ENCODE results near the gene ARID2. TPM values are rescaled to one million over a fixed set of nuclear protein-coding genes. Genes with fewer than 3 reads are reported as not detected.
A peak's percentile ranks its signal among the peaks of the same experiment; 100 is the strongest.

Gene ARID2
- polyA plus RNA-seq, 2 of the 4 experiments (the other 2 are of a cell fraction), result 8.7 to 37.7 TPM

DNA sequence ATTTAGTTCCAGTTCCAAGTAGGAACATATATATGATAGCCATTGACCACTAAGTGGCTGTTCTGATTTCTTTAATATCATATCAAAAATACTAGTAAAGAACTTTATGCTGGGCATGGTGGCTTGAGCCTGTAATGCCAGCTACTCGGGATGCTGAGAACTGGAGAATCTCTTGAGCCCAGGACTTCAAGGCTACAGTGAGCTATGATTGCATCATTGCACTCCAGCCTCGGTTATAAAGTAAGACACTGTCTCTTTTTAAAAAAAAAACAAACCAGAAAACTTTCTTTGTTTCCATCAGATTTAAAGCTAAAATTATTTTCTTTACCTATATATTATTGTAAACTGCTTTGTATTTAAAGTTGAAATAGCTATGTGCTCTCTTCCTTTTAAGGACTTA, 133.8 kb downstream of the ARID2 start:
- TF ChIP-seq RARB (CRISPR knock-in tag; IDR thresholded peaks at IDR 0.05) (no peak), TFCP2L1 (CRISPR knock-in tag; IDR thresholded peaks at IDR 0.05) (no peak), CBX2 (IDR thresholded peaks at IDR 0.05; ENCODE audit: borderline replicate concordance, low read depth) (no peak), CBX8 (IDR thresholded peaks at IDR 0.05) (no peak), MYC (IDR thresholded peaks at IDR 0.05; ENCODE audit: borderline replicate concordance, low read length) (no peak)
- TF ChIP-seq, protein P1, sequence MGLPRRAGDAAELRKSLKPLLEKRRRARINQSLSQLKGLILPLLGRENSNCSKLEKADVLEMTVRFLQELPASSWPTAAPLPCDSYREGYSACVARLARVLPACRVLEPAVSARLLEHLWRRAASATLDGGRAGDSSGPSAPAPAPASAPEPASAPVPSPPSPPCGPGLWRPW (IDR thresholded peaks at IDR 0.05), result no peak
- 84% methylated on average over 2 of the region's 2 CpGs for WGBS (ENCODE audit: missing lambda C conversion rate)

GRCh38 chr12:45866299-45866698, 136.8 kb downstream of the ARID2 start:
- no peaks in the 10 kb centered on the region for H3K9me3 ChIP-seq
- TF ChIP-seq RFX5 (IDR thresholded peaks at IDR 0.05) (no peak), RAD21 (conservative IDR thresholded peaks at IDR 0.05 in 1 of 2, IDR thresholded peaks at IDR 0.05 in 1 of 2) (no peak), HOXB13 (CRISPR knock-in tag; IDR thresholded peaks at IDR 0.05; ENCODE audit: low read depth) (no peak), MAFK (IDR thresholded peaks at IDR 0.05; ENCODE audit: partially characterized antibody) (peak; percentile 97)
- WGBS (ENCODE audit: missing lambda C conversion rate), result 62% methylated on average over 1 of the region's 1 CpG
- ChIA-PET POLR2A (no interaction called here), CTCF (interaction anchor here (1.2 kb wide), 1 partner anchor 50 kb away, joined by 3 read pairs; no protein-coding TSS in a partner anchor)
- DNase-seq (ENCODE audit: low read depth in 1 of 2, low spot score in 1 of 2), result no peak
- H3K4me2 ChIP-seq, result no peak overlapping the region
- H3K4me3 ChIP-seq, result no peak overlapping the region
- ATAC-seq, result no peak
- no peaks in the 10 kb centered on the region for H3K4me1 ChIP-seq
- FAIRE-seq, result no peak
- no peak overlapping the region for H3K27ac ChIP-seq

More for the DNA sequence above, 133.8 kb downstream of the ARID2 start:
- Histone ChIP-seq H3K4me1 (no peaks in the 10 kb centered on the region), H3K4me2 (no peak overlapping the region), H3K27ac (no peak overlapping the region), H3K9me3 (no peaks in the 10 kb centered on the region), H3K4me3 (no peak overlapping the region)
- no peak for DNase-seq (ENCODE audit: low read depth in 1 of 2, low spot score in 1 of 2)
- FAIRE-seq, result no peak
- CTCF ChIA-PET, result no interaction called here
- POLR2A ChIA-PET, result no interaction called here
- ATAC-seq, result no peak

DNA sequence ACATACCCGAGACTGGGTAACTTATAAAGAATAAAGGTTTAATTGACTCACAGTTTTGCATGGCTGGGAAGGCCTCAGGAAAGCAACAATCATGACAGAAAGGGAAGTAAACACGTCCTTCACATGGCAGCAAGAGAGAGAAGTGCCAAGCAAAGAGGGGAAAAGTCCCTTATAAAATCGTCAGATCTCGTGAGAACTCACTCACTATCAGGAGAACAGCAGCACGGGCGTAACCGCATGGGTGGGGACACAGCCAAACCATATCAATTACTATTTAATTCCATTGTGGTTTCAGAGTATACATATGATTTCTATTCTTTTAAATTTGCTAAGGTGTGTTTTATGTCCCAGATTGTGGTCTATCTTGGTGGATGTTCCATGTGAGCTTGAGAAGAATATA, 142.9 kb downstream of the ARID2 start:
- no peak for TF ChIP-seq RAD21 (conservative IDR thresholded peaks at IDR 0.05 in 1 of 2, IDR thresholded peaks at IDR 0.05 in 1 of 2)
- TF ChIP-seq RNF2 (IDR thresholded peaks at IDR 0.05; ENCODE audit: borderline replicate concordance, low read depth), result no peak
- TF ChIP-seq ESRRA (IDR thresholded peaks at IDR 0.05; ENCODE audit: borderline replicate concordance, low read length), result no peak
- TF ChIP-seq RARB (CRISPR knock-in tag; IDR thresholded peaks at IDR 0.05), result no peak
- TF ChIP-seq ZFP36 (IDR thresholded peaks at IDR 0.05; ENCODE audit: borderline replicate concordance, partially characterized antibody), result no peak
- DNase-seq (ENCODE audit: low read depth in 1 of 2, low spot score in 1 of 2) (no peak), ATAC-seq (no peak), FAIRE-seq (no peak)
- WGBS (ENCODE audit: missing lambda C conversion rate), result 94% methylated on average over 7 of the region's 7 CpGs
- H3K4me2 ChIP-seq, result no peak overlapping the region
- 0 out of 3 replicates have a peak, but pooled peaks cover 4% of the 10 kb centered on the region for H3K9me3 ChIP-seq
- H3K4me3 ChIP-seq, result no peak overlapping the region
- H3K27ac ChIP-seq, result no peak overlapping the region
- CTCF ChIA-PET, result no interaction called here
- POLR2A ChIA-PET, result no interaction called here
- no peaks in the 10 kb centered on the region for H3K4me1 ChIP-seq

GRCh38 chr12:45877069-45877468, 147.6 kb downstream of the ARID2 start:
- FAIRE-seq (no peak), DNase-seq (ENCODE audit: low read depth in 1 of 2, low spot score in 1 of 2) (no peak)
- CTCF ChIA-PET, result interaction anchor here (0.7 kb wide), 1 partner anchor 63 kb away, joined by 3 read pairs; no protein-coding TSS in a partner anchor

More at GRCh38 chr12:45877069-45877468, 147.6 kb downstream of the ARID2 start:
- peaks cover 17% of the 10 kb centered on the region; the same call in 2 of the 3 replicates for H3K4me1 ChIP-seq
- POLR2A ChIA-PET, result no interaction called here
- no peak for ATAC-seq
- H3K27ac ChIP-seq, result no peak overlapping the region
- TF ChIP-seq NR3C1 (IDR thresholded peaks at IDR 0.05) (no peak), CBX8 (IDR thresholded peaks at IDR 0.05) (no peak), FOXS1 (CRISPR knock-in tag; IDR thresholded peaks at IDR 0.05) (no peak), KDM1A (IDR thresholded peaks at IDR 0.05; ENCODE audit: low read depth) (no peak), REST (IDR thresholded peaks at IDR 0.05) (no peak), MAZ (IDR thresholded peaks at IDR 0.05; ENCODE audit: borderline replicate concordance, low read depth, low read length) (no peak), HMGXB4 (CRISPR knock-in tag; IDR thresholded peaks at IDR 0.05; ENCODE audit: borderline replicate concordance) (no peak), EHF (CRISPR knock-in tag; IDR thresholded peaks at IDR 0.05) (no peak), RAD21 (conservative IDR thresholded peaks at IDR 0.05 in 1 of 2, IDR thresholded peaks at IDR 0.05 in 1 of 2) (no peak), EP300 (IDR thresholded peaks at IDR 0.05) (no peak), ZNF302 (CRISPR knock-in tag; IDR thresholded peaks at IDR 0.05) (no peak), BHLHE40 (IDR thresholded peaks at IDR 0.05; ENCODE audit: low read depth, low read length) (no peak)
- TF ChIP-seq, protein P2, sequence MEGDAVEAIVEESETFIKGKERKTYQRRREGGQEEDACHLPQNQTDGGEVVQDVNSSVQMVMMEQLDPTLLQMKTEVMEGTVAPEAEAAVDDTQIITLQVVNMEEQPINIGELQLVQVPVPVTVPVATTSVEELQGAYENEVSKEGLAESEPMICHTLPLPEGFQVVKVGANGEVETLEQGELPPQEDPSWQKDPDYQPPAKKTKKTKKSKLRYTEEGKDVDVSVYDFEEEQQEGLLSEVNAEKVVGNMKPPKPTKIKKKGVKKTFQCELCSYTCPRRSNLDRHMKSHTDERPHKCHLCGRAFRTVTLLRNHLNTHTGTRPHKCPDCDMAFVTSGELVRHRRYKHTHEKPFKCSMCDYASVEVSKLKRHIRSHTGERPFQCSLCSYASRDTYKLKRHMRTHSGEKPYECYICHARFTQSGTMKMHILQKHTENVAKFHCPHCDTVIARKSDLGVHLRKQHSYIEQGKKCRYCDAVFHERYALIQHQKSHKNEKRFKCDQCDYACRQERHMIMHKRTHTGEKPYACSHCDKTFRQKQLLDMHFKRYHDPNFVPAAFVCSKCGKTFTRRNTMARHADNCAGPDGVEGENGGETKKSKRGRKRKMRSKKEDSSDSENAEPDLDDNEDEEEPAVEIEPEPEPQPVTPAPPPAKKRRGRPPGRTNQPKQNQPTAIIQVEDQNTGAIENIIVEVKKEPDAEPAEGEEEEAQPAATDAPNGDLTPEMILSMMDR (IDR thresholded peaks at IDR 0.05), result no peak
- no peak overlapping the region for H3K4me3 ChIP-seq
- no peak overlapping the region for H3K4me2 ChIP-seq
- WGBS (ENCODE audit: missing lambda C conversion rate), result 95% methylated on average over 5 of the region's 5 CpGs
- 0 out of 3 replicates have a peak, but pooled peaks cover 4% of the 10 kb centered on the region for H3K9me3 ChIP-seq

Measured in A549 (cell line).